Osteocyte (in vitro differentiated cells): ENCODE measurements around the gene RNF43. TPM values are rescaled to one million over a fixed set of nuclear protein-coding genes. Genes with fewer than 3 reads are reported as not detected.

Experiments used
- DNase-seq: peaks from one replicate; pipeline ENCODE4 v3.0.0; 2021; ENCODE audit warnings: mixed read lengths; ENCODE audit not compliant: unreplicated experiment; ENCODE audit errors: extremely low spot score
- H3K27ac Mint-ChIP-seq: one replicate; pipeline ENCODE4 v1.8.0; 2021; ENCODE audit warnings: mild to moderate bottlenecking, mixed read lengths; ENCODE audit not compliant: unreplicated experiment
- H3K27me3 Mint-ChIP-seq: one replicate; pipeline ENCODE4 v1.8.0; 2021; ENCODE audit warnings: mixed read lengths; ENCODE audit not compliant: unreplicated experiment
- H3K36me3 Mint-ChIP-seq: one replicate; pipeline ENCODE4 v1.8.0; 2021; ENCODE audit warnings: mixed read lengths; ENCODE audit not compliant: unreplicated experiment
- H3K4me1 Mint-ChIP-seq: one replicate; pipeline ENCODE4 v1.8.0; 2021; ENCODE audit warnings: mixed read lengths; ENCODE audit not compliant: unreplicated experiment
- H3K4me3 Mint-ChIP-seq: one replicate; pipeline ENCODE4 v1.8.0; 2021; ENCODE audit warnings: mild to moderate bottlenecking, moderate library complexity, mixed read lengths; ENCODE audit not compliant: unreplicated experiment
- H3K9me3 Mint-ChIP-seq: one replicate; pipeline ENCODE4 v1.8.0; 2021; ENCODE audit warnings: mixed read lengths; ENCODE audit not compliant: unreplicated experiment
- total RNA-seq: library from RNA; stranded (reverse); gene quantifications from 2 replicates; pipeline ENCODE4 v1.2.1, GENCODE V29; 2021
- TF ChIP-seq, protein P1 (sequence below): fragments of 200-600 bp; sonication (generic); IDR thresholded peaks from 2 replicates; pipeline ENCODE4 v1.5.0; 2021; ENCODE audit warnings: antibody characterized with exemption, mild to moderate bottlenecking, moderate library complexity

The RNF43 gene
- total RNA-seq, 1 donor from 2014 or later = not detected

DNA sequence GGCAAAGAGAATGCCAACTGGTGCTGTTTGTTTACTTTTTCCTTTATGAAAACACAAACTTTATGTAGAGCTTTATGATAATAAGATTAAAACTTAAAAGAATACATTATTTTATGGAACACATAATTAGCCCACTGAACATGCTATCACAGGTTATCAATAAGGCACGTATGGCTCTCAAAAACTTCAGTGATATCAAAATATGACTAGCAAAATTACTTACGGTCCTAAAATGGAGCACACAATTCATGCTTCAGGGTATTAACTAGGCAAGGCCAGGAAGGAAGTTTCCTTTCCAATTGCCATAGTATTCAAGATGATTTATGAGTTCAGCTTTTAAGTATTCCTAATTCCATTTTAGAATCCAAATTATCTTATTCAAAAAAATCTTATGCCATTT lies 3.6 kb downstream of the RNF43 start:
- TF ChIP-seq, protein P1, sequence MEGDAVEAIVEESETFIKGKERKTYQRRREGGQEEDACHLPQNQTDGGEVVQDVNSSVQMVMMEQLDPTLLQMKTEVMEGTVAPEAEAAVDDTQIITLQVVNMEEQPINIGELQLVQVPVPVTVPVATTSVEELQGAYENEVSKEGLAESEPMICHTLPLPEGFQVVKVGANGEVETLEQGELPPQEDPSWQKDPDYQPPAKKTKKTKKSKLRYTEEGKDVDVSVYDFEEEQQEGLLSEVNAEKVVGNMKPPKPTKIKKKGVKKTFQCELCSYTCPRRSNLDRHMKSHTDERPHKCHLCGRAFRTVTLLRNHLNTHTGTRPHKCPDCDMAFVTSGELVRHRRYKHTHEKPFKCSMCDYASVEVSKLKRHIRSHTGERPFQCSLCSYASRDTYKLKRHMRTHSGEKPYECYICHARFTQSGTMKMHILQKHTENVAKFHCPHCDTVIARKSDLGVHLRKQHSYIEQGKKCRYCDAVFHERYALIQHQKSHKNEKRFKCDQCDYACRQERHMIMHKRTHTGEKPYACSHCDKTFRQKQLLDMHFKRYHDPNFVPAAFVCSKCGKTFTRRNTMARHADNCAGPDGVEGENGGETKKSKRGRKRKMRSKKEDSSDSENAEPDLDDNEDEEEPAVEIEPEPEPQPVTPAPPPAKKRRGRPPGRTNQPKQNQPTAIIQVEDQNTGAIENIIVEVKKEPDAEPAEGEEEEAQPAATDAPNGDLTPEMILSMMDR = no peak
- Mint-ChIP-seq H3K4me3 (no peak overlapping the region), H3K36me3 (no peaks in the 10 kb centered on the region), H3K4me1 (peaks cover 6% of the 10 kb centered on the region), H3K27me3 (peaks cover 55% of the 10 kb centered on the region), H3K9me3 (no peaks in the 10 kb centered on the region), H3K27ac (no peak overlapping the region)
- DNase-seq = no peak

DNA sequence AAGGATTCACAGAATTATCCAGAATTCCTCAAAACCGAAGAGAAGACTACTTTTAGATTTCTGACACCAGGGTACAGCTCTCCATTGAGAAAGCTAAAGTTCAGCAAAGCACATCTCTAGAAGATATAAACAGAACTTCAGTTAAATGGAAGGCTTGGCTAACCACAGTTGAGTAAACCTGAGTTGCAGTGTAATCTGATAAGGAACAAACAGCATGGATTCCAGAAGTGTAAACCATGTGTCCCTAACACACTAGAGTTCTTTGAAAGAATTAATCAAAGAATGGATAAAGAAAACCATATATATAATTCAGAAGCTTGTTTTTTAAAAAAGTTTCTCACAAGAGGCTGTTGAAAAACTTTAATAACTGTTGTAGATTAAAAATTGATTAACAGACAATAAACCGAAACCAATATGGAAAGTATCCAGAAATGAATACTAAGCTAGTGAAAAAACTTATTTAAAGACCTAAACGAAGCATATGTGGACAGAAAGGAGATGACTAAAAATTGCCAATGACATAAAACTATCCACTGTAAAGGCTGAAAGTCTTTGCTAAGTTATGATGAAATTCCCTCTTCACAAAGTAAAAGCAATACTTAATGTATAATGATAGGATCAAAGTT lies 4.3 kb downstream of the RNF43 start:
- no peak for DNase-seq
- H3K4me1 Mint-ChIP-seq = peaks cover 6% of the 10 kb centered on the region
- no peaks in the 10 kb centered on the region for H3K9me3 Mint-ChIP-seq
- H3K36me3 Mint-ChIP-seq = no peaks in the 10 kb centered on the region
- H3K27me3 Mint-ChIP-seq = peaks cover 52% of the 10 kb centered on the region
- TF ChIP-seq, protein P1 = no peak
- H3K4me3 Mint-ChIP-seq = no peak overlapping the region
- H3K27ac Mint-ChIP-seq = no peak overlapping the region

DNA sequence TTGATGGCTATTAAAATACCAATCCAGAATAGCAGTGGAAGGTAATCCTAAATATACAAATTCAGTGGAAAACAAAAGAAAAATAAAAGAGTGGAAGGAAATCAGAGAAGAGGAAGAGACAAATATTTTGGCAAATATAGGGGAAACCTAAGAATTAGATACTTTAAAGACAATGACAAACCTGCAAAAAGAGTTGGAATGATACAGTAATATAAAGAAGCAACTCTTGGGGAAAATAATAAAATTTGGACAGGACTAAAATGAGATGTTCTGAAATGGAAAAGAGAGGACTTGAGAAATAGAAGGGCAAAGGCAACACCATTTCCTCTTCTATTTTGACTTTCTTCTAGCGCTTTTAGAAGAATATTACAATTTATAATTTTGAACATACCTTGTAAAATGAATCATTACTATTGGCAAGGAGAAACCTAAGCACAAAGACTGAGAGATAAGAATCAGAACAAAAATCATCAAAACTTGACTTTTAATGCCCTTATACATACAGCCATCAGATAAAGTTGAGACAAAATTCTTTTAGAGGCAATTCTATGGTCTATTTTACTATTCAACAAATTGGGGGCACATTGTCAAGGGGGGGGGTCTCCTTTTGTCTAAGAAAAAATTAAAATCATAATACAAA lies 5.2 kb downstream of the RNF43 start:
- Mint-ChIP-seq H3K36me3 (no peaks in the 10 kb centered on the region), H3K4me1 (peaks cover under 1% of the 10 kb centered on the region), H3K4me3 (no peak overlapping the region)

DNA sequence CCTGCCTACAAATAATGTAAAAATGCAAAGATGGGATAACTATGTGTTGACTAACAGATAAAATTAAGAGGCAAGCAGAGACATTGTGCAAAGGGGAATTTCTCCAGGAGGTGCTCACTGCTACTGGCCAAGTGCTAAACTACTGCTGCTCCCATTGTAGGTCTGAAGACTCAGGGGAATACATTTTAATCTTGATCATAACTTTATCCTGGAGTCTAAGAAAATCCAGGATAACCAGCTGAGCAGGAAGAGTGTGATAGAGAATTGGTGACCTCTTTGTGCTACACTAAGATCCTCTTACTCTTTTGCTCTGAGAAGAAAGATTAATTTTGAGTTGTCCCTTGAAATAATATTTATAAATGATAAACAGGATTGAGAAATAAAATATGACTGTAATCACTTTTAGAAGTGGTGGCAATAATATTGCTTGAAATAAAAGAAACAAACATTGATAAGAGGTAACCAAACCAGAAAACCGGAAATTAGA lies 5.9 kb downstream of the RNF43 start:
- no peaks in the 10 kb centered on the region for H3K9me3 Mint-ChIP-seq
- H3K27me3 Mint-ChIP-seq = peaks cover 49% of the 10 kb centered on the region
- H3K36me3 Mint-ChIP-seq = no peaks in the 10 kb centered on the region
- no peaks in the 10 kb centered on the region for H3K4me1 Mint-ChIP-seq
- no peak overlapping the region for H3K27ac Mint-ChIP-seq
- no peak for DNase-seq
- no peak overlapping the region for H3K4me3 Mint-ChIP-seq
- TF ChIP-seq, protein P1 = no peak

More for the DNA sequence above, 5.2 kb downstream of the RNF43 start:
- TF ChIP-seq, protein P1 = no peak
- Mint-ChIP-seq H3K9me3 (no peaks in the 10 kb centered on the region), H3K27me3 (peaks cover 52% of the 10 kb centered on the region), H3K27ac (no peak overlapping the region)
- DNase-seq = no peak

DNA sequence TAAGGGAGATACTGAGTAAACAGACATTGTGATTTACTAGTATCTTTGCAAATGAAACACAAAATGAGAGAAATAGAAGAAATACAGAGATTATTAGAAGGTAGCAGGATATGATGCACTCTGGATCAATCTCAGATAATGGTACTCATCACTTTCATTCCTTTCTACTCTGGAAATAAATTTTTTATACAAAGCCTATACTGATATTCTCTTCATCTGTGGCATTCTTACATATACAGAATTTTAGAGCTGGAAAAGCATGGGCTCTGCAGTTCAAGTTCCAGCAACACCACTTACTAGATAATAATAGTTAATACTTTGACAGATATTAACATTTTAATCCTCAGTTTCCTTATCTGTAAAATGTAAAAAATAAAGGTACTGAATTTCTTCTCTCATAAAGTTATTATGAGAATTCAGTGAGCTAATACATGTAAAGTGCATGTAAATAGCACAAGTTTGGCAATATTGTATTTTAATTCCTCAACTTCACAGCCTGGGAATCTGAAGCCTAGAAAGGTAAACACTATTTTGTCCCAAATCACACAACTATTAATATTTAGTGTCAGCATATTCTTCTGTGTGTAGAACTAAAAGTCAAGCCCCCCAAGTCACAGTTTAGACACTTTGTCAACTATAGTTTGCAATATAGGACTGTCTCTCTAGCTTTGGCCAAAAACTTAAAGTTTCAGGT lies 6.5 kb downstream of the RNF43 start:
- Mint-ChIP-seq H3K9me3 (no peaks in the 10 kb centered on the region), H3K36me3 (no peaks in the 10 kb centered on the region), H3K4me3 (no peak overlapping the region), H3K27me3 (peaks cover 44% of the 10 kb centered on the region), H3K27ac (no peak overlapping the region), H3K4me1 (no peaks in the 10 kb centered on the region)
- TF ChIP-seq, protein P1 = no peak
- DNase-seq = no peak
